HG03442 (cell line): ENCODE measurements around the gene GREM2.

Experiments
- ATAC-seq: cut with Tn5 transposase; IDR thresholded peaks from one replicate; pipeline ENCODE4 v1.9.1; 2021; ENCODE audit warnings: mild to moderate bottlenecking, moderate library complexity; ENCODE audit not compliant: unreplicated experiment

The GREM2 gene

GRCh38 chr1:240611228-240611618, 732 bp downstream of the GREM2 start:
- no peak for ATAC-seq

GRCh38 chr1:240610636-240611035, 1.3 kb downstream of the GREM2 start:
- no peak for ATAC-seq

DNA sequence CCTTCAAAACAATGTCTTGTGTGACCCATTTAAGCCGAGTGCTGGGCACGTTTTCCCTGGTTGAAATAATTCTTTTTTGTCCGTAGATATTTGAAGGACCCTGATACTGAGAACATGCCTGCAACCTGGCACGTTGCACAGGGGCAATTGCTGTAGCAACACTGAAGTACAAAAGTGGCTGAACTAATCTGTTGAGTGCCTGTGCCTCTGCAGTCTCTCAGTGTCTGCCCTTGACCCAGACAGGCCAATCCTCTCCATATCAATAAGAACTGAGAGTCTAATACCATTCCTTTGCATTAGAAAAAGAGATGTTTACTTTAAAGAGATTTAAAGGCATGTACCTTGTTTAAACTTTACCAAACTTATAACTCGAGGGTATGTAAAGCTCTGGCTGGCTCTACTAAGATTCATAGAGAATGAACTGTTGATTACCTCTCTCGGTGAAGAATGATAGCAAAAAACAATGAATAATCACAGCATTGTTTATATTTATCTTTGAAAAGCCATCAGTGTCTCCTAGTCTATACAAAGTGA, 2.4 kb downstream of the GREM2 start:
- ATAC-seq: no peak

- ATAC-seq: no peak
Observed at GRCh38 chr1:240608707-240609106, 3.2 kb downstream of the GREM2 start.

DNA sequence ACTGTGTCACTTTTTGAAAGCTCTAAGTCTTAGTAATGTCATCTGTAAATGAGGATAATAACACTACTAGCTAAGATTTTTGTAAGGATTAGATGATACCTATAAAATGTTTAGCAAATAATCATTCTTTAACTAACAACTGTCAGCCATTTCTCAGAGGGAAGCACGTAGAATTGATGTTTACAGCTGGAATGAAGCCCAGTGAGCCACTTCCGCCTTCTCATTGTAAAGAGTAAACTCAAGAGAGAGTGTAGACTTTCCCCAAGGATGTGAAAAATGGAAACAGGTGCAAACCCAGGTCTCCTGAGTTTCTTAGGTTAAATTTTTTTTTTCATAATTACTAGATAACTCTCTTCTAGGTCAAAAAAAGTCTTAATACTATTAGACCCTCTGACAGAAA, 4.9 kb downstream of the GREM2 start:
- no peak for ATAC-seq

DNA sequence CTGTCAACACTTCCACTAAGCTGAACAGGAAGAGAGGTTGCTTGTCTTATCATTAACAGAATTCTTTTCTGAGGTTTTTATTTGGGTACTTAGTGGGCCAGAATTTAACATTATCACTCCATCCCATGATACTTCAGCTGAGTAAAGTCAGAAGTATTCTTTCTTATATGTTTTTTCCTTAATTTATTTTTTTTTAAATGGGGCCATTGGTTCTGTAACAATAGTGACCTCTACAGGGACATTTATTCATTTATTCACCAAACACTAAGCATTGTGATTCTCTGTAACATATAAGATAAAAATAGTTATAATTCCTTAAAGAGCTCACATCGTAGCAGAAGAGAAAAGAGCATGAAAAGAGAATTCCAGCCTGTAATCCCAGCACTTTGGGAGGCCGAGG, 9.8 kb downstream of the GREM2 start:
- ATAC-seq: no peak

DNA sequence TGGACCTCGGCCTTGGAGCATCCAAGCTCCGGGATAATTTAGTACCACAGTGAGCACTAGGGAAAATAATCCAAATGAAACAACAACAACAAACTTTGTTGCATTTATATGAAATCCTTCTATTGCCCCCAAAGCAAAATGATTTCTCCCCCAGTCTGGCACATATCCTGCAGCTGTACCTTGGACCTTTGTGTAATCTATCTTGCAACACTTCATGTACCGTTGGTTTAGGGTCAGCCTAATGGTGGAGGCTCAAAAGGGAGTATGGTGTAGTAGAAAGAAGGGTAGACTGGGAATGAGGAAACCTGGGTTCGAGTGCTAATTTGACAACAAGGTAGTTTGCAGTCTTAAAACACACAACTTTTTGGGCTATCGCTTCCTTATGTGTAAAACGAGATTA, 12.1 kb downstream of the GREM2 start:
- no peak for ATAC-seq

DNA sequence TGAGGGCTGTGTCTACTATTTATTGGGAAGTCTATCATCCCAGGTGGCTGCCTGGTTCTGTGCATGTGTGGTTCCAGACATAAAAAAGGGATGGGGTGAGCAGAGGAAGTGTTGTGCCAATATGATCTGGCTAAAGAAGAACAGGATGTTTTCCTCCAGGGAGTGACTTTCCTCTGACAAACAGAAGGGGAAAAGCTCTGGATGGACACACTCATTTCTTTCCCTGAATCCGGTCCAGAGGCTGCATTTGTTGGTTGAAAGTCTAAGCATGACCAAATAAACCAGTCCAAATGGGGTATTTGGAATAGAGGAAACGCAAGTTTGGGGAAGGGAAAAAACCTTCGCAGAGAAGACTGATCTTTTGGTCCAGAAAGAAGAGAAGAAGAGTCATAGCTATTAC, 12.7 kb downstream of the GREM2 start:
- ATAC-seq: no peak

- no peak for ATAC-seq
Observed at GRCh38 chr1:240598216-240599001, 13.5 kb downstream of the GREM2 start.

- ATAC-seq: no peak
Observed at GRCh38 chr1:240597153-240597745, 14.7 kb downstream of the GREM2 start.

- no peak for ATAC-seq
Observed at GRCh38 chr1:240595476-240595875, 16.5 kb downstream of the GREM2 start.

GRCh38 chr1:240591564-240591963, 20.4 kb downstream of the GREM2 start:
- no peak for ATAC-seq

GRCh38 chr1:240591078-240591477, 20.9 kb downstream of the GREM2 start:
- ATAC-seq: no peak

DNA sequence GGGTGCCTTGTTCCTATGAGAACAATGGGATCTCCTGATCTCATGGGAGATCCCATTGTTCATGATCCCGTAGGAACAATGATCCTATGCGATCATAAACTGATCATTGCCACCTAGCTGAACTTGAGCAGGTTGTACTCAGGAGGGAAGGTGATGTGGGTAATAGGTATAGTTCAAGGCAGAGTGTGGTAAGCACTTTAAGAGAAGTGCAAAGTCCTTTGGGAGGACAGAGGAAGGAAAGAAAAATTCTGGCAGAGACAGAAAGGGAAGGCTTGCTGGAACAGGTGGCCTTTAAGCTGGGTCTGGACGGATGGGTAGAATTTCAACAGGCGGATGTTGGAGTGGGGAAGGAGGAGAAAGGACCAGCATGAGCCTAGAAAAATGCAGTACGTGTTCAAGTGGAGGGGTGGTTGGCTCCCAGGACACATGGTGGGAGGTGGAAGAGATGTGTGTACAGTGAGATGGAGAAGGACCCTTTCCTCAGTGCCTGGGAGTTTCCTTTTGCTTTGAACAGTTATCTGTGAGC, 22.3 kb downstream of the GREM2 start:
- ATAC-seq: no peak

- ATAC-seq: no peak
Observed at GRCh38 chr1:240586006-240586405, 25.9 kb downstream of the GREM2 start.

GRCh38 chr1:240582953-240583352, 29.0 kb downstream of the GREM2 start:
- ATAC-seq: no peak

- ATAC-seq: no peak
Observed at GRCh38 chr1:240579511-240579910, 32.4 kb downstream of the GREM2 start.

- ATAC-seq: no peak
Observed at GRCh38 chr1:240577095-240577494, 34.9 kb downstream of the GREM2 start.

DNA sequence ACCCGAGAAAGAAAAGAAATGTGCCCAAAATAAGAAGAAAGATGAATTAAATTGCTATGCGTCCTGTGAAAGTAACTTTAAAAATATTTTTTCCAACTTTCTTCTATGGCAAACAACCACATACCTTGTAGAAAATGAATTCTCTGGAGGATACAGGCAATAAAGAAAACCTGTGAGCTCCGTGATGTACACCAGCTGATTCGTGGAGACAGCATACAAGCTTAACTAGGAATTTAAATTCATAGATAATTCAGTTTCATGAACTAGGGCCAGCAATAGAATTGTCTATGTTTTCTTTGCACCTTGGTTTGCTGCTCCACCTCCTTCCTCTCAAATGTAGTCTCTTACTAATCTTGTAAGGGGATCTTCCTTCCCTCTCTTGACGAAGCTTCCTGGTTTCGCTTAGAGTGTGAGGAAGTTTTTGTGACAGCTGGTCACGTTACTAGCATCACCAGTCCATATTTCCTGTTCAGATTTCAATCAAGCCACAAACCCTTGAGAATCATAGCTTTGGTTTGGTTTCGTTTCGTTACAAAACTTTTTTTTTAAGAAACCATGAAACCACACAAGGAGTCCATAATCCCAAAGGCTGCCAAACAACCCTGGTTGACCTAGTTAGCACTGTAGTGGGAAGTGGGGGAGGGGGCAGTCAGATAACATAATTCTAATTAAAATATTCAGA, 35.8 kb downstream of the GREM2 start:
- peak; percentile 49 for ATAC-seq

DNA sequence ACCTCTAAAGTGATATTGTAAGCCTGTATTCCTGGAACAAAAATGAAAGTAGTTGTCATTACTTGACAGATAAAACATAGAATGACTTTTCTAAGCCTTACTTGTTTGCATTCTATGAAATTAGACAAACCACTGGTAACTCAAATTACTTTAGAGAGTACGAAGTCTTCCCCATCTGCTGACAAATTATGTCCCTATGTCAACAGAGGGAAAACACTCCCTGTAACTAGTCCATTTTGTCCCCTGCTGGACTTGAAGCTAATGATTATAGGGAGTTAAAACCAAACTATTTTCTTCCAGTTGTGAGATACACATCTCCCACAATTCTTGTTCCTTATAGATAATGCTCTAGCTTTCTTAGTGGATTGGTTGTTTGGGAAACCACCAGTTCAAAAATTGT, 39.6 kb downstream of the GREM2 start:
- ATAC-seq: no peak

DNA sequence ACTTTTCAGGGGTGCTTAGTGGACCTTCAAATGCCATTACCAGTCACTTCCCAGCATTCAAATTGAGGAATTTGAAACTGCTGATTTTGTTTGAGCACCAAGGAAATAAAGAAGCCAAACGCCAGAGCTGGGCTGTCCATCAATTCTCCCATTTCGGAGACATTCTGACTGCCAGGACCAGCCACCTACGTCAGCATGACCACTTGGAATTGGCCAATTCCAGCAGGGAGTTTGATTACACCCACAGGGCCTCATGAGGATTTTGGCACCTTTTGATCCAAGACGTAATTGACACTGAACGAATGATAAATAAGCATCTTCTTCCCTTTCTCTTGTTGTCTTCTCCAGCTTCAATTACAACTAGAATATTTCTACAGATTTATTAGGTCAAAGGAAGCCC, 40.2 kb downstream of the GREM2 start:
- no peak for ATAC-seq

GRCh38 chr1:240567066-240567465, 44.9 kb downstream of the GREM2 start:
- ATAC-seq: no peak
